Measurements from ENCODE around the gene FSIP1.
"Not testable (repeated sequence)": the region's sequence is repeated elsewhere in the genome, so short reads cannot be mapped to it uniquely, and the experiment has no call there.

DNA sequence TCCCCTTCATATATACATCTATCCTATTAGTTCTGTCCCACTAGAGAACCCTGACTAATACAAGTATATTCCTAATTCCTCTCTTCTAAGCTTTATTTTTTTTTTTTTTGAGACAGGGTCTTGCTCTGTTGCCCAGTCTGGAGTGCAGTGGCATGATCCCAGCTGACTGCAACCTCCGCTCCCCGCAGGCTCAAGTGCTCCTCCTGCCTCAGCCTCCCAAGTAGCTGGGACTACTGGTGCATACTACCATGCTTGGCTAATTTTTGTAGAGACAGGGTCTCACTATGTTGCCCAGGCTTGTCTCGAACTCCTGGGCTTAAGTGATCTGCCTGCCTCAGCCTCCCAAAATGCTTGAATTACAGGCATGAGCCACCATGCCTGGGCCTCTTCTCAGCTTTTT is 30.0 kb upstream of the FSIP1 start:
- not testable (repeated sequence) for TF ChIP-seq CTCF, POLR2A, EP300, POLR2AphosphoS5 (IDR thresholded peaks at IDR 0.05)

Measured in sigmoid colon (tissue), 4 donors.